GM18520 (cell line): Measurements from ENCODE around the gene CIPC.

Source experiments
- ATAC-seq: cut with Tn5 transposase; IDR thresholded peaks from one replicate; pipeline ENCODE4 v1.9.1; 2021; ENCODE audit not compliant: unreplicated experiment

Gene CIPC, protein sequence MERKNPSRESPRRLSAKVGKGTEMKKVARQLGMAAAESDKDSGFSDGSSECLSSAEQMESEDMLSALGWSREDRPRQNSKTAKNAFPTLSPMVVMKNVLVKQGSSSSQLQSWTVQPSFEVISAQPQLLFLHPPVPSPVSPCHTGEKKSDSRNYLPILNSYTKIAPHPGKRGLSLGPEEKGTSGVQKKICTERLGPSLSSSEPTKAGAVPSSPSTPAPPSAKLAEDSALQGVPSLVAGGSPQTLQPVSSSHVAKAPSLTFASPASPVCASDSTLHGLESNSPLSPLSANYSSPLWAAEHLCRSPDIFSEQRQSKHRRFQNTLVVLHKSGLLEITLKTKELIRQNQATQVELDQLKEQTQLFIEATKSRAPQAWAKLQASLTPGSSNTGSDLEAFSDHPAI

DNA sequence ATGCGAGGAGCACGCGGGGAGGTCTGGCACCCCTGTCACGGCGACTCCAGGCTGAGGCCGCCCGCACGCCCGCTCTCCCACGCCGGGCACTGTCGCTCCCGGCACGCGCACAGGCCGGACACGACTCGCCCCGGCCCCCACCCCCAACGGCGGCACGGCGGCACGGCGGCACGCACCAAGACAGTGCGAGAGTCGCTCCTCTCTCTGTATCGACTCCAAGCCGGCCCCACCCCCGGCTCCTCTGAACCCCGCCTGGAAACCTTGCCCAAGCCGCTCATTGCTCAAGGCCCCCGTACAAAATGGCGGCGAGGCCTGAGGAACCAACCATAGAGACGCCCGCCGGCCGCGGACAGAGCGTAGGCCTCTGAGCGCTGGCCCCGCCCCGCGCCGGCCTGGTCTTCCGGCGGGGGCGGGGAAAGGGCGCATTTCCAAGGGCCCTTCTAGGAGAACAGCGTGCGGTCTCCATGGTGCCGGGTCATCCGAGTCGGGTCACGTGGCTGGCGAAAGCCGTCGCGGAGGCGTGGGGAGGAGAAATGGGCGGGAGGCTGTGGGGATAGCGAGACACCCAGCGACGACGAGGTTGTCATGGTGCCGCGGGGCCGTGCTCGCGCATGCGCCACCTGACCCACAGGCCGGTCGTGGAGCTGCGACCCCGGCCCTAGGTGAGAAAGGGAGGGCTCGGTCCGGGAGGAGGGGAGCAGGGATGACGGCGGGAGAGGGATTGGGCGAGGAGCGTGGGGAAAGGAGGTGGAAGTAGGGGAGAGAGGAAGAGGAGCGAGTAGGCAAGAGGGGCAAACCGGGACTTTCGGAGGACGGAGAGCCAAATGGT lies at the start of gene CIPC:
Gene CIPC (plus strand): TSS at position 559 of the 829 bp plus-strand sequence. CDS start 7,451 bp downstream, outside the sequence.
- ATAC-seq: peak; percentile 77

DNA sequence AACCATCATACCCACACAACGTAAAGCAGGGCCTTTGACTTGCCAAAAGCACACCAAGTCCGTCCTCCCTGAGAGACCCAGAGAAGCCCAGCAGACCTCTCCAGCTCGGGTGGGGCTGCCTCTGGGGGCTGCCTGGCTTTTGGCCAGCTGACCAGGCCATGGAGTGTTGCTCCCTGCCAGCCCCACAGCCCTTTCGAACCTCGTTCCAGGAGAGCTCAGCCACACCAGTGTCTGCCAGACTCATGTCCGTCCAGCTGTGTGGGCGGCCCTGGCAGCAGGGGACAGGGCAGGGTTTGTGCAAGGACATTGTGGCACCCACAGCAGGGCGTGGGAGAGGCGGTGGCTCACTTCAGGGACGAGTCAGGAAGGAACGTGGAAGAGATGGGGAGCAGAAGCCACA lies 46.9 kb upstream of the CIPC start:
- no peak for ATAC-seq

DNA sequence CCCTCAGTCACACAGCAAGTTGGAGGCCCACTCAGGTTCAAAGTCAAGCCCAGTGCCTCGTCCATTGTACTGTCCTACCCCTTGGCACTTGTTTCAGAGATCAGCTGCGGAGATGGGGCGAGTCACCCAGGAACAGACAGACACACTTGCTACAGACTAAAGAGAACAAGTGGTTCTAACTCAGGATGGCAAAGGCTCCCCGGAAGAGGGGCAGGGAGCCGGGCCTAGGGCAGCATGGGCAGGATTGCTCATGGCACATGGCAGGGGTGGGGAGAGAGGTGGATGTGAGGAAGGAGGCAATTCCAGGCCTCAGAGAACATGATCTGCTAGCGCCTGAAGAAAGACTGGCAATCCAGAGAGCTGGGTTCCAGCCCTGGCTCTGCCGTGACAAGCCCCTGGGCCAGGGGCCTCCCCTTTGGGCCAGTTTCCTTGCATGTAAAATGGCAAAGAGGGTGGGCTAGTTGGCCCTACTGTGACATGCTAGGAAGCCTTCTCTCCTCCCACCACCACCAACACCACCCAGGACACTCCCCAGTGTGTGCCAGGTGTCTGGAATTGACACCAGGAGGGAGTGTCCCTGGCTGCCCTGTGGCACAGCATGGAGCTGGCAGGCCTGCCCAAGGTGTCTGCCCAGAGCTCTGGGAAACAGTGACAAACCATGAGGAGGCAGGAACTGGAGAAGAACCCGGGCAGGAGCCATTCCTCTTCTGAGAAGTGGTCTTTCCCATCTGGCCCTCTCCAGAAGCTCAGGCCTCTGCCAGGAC lies 45.6 kb upstream of the CIPC start:
- no peak for ATAC-seq

DNA sequence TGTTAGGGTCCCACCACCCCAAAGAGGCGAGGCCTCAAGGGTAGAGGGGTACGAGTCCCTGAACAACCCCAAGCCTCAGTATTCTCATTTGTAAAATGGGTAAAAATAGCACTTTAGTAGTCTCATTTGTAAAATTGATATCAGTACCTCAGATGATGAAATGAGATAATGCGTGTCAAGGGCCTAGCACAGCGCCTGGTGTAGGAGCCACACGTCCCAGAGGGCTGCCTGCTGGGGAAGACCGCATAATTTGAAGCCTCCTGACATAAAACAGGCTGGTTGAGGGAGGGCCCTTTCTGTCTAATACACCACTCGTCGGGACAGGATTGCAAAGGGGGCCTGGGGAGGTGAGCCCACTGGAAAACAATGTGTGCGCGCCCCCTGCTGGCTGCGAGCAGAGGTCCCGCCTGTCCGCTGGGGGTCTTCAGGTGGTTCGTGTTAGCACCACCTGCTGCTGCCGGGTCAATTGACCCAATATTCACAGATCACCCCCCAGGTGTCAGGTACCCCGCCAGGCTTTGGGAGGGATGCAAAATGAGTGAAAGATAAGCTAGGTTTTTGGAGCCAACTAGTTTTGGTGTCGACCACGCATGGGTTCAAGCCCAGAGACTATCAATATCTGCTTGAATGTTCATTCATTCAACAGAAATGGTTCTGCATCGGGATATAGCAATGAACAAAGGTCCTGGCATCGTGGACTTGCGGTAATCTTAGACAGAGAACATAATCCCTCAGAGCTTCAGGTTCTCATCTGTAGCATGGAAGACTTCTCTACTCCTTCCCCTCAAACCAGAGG lies 44.8 kb upstream of the CIPC start:
- no peak for ATAC-seq

- ATAC-seq: no peak
These were observed 42.8 kb upstream of the CIPC start for GRCh38 chr14:77055306-77055705.

DNA sequence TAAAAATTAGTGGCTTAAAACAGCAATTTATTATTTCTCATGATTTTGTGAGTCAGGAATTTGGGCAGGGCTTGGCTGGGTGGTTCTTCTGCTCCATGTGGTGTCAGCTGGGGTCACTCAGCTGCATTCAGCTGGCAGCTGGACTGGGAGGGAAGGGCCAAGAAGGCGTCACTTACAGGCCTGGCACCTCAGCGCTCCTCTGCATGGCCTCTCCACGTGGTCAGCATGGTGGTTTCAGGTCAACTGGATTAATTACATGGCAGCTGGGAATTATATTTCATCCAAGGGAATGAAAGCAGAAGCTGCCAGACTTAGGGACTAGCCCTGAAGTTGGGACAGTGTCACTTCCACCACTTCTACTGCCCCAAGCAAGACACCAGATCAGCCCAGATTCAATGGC lies 42.1 kb upstream of the CIPC start:
- ATAC-seq: no peak

GRCh38 chr14:77058117-77058516 lies 39.9 kb upstream of the CIPC start:
- no peak for ATAC-seq

GRCh38 chr14:77058785-77059184 lies 39.3 kb upstream of the CIPC start:
- no peak for ATAC-seq

GRCh38 chr14:77059276-77059915 lies 38.7 kb upstream of the CIPC start:
- ATAC-seq: no peak

DNA sequence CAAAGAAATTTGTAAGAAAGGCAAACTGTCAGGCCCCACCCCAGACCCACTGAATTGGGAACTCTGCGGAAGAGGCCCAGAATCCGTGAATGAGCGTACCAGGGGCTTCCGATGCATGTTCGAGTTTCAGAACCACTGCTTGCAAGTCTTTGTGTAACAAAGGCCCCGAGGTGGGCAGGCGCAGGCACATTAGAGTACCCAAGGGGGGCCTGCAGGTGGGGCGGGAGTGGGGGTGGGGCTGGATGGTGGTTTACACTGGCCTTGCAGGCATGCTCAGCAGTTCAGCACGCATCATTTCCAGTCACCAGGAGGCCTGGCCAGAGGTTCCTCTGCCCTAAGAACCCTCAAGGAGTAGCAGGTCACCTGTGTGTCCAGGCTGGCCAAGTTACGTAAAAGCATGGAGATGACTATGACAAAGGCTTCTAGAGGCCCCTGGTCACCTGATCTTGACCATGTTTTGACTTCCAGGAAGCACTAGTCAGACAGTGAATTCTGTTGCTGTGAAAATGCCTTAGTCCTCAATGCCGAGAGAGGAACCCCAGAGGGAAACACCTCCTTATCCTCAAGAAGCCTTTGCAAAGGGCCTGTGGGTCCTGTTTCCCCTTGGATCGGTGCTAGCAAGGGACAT lies 36.3 kb upstream of the CIPC start:
- no peak for ATAC-seq

DNA sequence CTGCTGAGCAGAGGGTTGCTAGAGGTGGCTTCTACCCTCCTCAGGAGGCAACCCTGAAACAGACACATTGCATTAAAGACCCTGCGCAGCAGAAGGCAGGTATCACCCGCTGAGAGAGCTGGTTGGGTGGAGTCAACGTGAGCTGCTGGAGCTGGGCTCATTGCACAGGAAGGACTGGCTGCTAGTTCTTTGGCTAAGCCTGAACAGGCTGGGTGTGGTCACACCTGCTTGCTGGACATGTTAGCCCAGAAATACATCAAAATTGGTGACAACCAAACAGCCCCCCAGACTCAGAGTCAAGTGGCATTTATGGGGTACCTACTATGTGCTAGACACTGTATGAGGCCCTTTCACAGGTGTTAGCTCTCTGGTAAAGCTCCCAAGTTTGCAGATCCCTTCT lies 35.8 kb upstream of the CIPC start:
- no peak for ATAC-seq

DNA sequence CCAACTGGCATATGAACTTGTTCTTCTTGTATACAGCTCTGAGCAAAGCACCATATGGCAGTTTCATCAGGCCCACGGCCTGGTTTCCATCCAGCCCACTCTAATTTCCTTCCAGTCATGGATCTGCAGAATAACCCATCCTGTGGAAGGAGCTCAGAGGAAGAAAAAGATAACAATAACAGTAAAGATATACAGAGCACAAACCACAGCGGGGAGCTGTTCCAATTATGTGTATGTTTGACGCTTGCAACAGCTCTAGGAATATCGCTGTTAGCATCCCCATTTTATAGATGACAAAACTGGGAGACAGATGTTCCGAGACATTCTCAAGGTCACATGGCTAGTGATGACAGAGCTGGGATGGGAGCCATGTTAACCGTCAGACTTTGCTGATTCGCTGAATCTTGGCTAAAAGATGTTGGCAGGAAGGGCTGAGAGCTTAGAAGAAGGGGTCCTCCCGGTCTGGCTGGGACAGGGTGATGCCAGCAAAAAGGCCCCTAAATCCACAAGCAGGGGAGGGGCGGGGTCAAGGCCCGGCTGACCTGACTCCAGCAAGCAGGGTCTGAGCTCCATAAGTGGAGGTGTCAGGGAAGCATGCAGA lies 34.4 kb upstream of the CIPC start:
- no peak for ATAC-seq

DNA sequence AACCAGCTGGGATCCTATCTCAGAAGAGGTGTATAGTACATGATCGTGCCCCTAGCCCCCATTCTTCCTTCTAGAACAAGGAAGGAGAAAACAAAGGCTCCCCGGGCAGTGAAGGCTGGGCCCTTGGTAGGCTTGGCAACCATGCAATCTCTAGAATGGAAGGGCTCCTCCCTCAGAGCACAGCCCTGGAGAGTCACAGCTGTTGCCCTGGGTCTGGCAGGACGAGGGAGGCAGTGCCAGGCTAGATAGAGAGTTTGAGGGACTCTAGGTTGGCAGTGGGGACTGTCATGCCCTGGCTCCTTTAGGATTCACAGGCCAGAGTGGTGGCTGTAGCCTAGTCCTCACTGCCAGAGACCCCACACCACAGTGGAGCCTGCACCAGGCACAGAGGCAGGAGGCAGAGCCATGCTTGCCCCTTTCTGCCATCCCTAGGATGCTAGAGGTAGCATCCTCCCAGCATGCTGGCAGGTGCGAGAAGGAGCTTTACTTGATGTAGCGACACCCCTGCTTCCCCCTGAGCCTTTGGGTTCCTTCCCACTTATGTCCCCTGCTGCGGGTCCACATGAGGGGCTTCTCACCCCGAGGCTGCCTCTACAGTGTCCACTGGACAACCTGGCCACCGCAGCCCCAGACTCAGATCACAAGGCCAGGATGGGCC lies 33.4 kb upstream of the CIPC start:
- ATAC-seq: no peak

GRCh38 chr14:77065851-77066577 lies 32.0 kb upstream of the CIPC start:
- ATAC-seq: no peak

GRCh38 chr14:77066578-77067172 lies 31.4 kb upstream of the CIPC start:
- ATAC-seq: no peak

GRCh38 chr14:77067632-77068516 lies 30.2 kb upstream of the CIPC start:
- ATAC-seq: no peak
